GM19455 (cell line): ENCODE results near the gene NUP210.
"Not testable (repeated sequence)": the region's sequence is repeated elsewhere in the genome, so short reads cannot be mapped to it uniquely, and the experiment has no call there.

ENCODE experiments used
- ATAC-seq: cut with Tn5 transposase; IDR thresholded peaks from one replicate; pipeline ENCODE4 v1.9.1; 2021; ENCODE audit not compliant: unreplicated experiment

The NUP210 gene

GRCh38 chr3:13420045-13420830, at the start of gene NUP210:
NUP210 (minus strand) TSS chr3:13420322; CDS start chr3:13420226, 96 bp downstream.
- ATAC-seq, result peak; percentile 70

- no peak for ATAC-seq
Measured at GRCh38 chr3:13466781-13467180, 46.7 kb upstream of the NUP210 start.

GRCh38 chr3:13465236-13465873, 45.2 kb upstream of the NUP210 start:
- no peak for ATAC-seq

GRCh38 chr3:13463618-13464400, 43.7 kb upstream of the NUP210 start:
- ATAC-seq, result no peak

- no peak for ATAC-seq
Measured at GRCh38 chr3:13462822-13463221, 42.7 kb upstream of the NUP210 start.

GRCh38 chr3:13462125-13462629, 42.1 kb upstream of the NUP210 start:
- ATAC-seq, result no peak

- no peak for ATAC-seq
Measured at GRCh38 chr3:13461169-13462124, 41.3 kb upstream of the NUP210 start.

GRCh38 chr3:13460341-13460736, 40.2 kb upstream of the NUP210 start:
- ATAC-seq, result no peak

GRCh38 chr3:13459605-13460340, 39.7 kb upstream of the NUP210 start:
- no peak for ATAC-seq

GRCh38 chr3:13457593-13457992, 37.5 kb upstream of the NUP210 start:
- ATAC-seq, result no peak

- ATAC-seq, result no peak
Measured at GRCh38 chr3:13455644-13456043, 35.5 kb upstream of the NUP210 start.

- ATAC-seq, result no peak
Measured at GRCh38 chr3:13452490-13453335, 32.6 kb upstream of the NUP210 start.

- peak; percentile 7 for ATAC-seq
Measured at GRCh38 chr3:13451301-13451673, 31.2 kb upstream of the NUP210 start.

GRCh38 chr3:13442882-13443281, 22.8 kb upstream of the NUP210 start:
- ATAC-seq, result not testable (repeated sequence)

- no peak for ATAC-seq
Measured at GRCh38 chr3:13440204-13440817, 20.2 kb upstream of the NUP210 start.

GRCh38 chr3:13436213-13436612, 16.1 kb upstream of the NUP210 start:
- not testable (repeated sequence) for ATAC-seq

GRCh38 chr3:13433912-13434311, 13.8 kb upstream of the NUP210 start:
- ATAC-seq, result no peak

GRCh38 chr3:13432093-13432492, 12.0 kb upstream of the NUP210 start:
- ATAC-seq, result no peak
